ENCODE results near the gene HBP1. TPM values are rescaled to one million over a fixed set of nuclear protein-coding genes. Genes with fewer than 3 reads are reported as not detected.

Gene HBP1
- total RNA-seq, 4 donors from 2014 or later = 59.5 to 170 (median 88.3) TPM

- in situ Hi-C loops (cut with MboI; ENCODE audit: low pct_ligation_motif_present in 1 of 4, low pct_unique_long_range_greater_than_20kb in 1 of 4, low sequenced_read_pairs in 3 of 4) = loop anchor here in 1 of 4 donors (25.0 kb wide), 1 partner anchor 338 kb away; no protein-coding TSS in a partner anchor
- 57 to 63% methylated on average over 5 of the region's 5 CpGs for WGBS, 2 donors (ENCODE audit: low coverage in 1 of 2)
- no peak overlapping the region for H3K27ac ChIP-seq
- H3K27me3 ChIP-seq = no peaks in the 10 kb centered on the region
- H3K9me3 ChIP-seq = no peaks in the 10 kb centered on the region
- TF ChIP-seq POLR2A (IDR thresholded peaks at IDR 0.05) (no peak), POLR2AphosphoS5 (IDR thresholded peaks at IDR 0.05) (no peak)
- no peak for DNase-seq
- H3K36me3 ChIP-seq = no peaks in the 10 kb centered on the region
- intact Hi-C loops (cut with DNase I; ENCODE audit: low total_unique reads) = no loop called here
- peaks cover 0 to 4% (median 0%) of the 10 kb centered on the region in 4 donors for H3K4me1 ChIP-seq
- no peak overlapping the region for H3K4me3 ChIP-seq
Observed at GRCh38 chr7:107125475-107125874, 43.3 kb upstream of the HBP1 start.

GRCh38 chr7:107128217-107128616 lies 40.6 kb upstream of the HBP1 start:
- H3K27me3 ChIP-seq = no peaks in the 10 kb centered on the region
- no peaks in the 10 kb centered on the region for H3K36me3 ChIP-seq
- TF ChIP-seq POLR2A (IDR thresholded peaks at IDR 0.05) (no peak), EP300 (IDR thresholded peaks at IDR 0.05; ENCODE audit: low read depth) (no peak), POLR2AphosphoS5 (IDR thresholded peaks at IDR 0.05) (no peak), CTCF (IDR thresholded peaks at IDR 0.05) (no peak)
- no peak overlapping the region for H3K4me3 ChIP-seq
- peaks cover 0 to 4% (median 0%) of the 10 kb centered on the region in 4 donors for H3K4me1 ChIP-seq
- intact Hi-C loops (cut with DNase I; ENCODE audit: low total_unique reads) = no loop called here
- WGBS, 2 donors (ENCODE audit: low coverage in 1 of 2) = 90 to 92% methylated on average over 2 of the region's 2 CpGs
- no peak overlapping the region for H3K27ac ChIP-seq
- H3K9me3 ChIP-seq = no peaks in the 10 kb centered on the region
- no peak for DNase-seq
- in situ Hi-C loops (cut with MboI; ENCODE audit: low pct_ligation_motif_present in 1 of 4, low pct_unique_long_range_greater_than_20kb in 1 of 4, low sequenced_read_pairs in 3 of 4) = loop anchor here in 1 of 4 donors (25.0 kb wide), 1 partner anchor 341 kb away; no protein-coding TSS in a partner anchor

GRCh38 chr7:107128748-107129147 lies 40.1 kb upstream of the HBP1 start:
- no peak for DNase-seq
- Histone ChIP-seq H3K4me3 (no peak overlapping the region), H3K36me3 (no peaks in the 10 kb centered on the region), H3K27me3 (no peaks in the 10 kb centered on the region), H3K9me3 (no peaks in the 10 kb centered on the region), H3K4me1 (peaks cover 0 to 4% (median 0%) of the 10 kb centered on the region in 4 donors), H3K27ac (no peak overlapping the region)
- intact Hi-C loops (cut with DNase I; ENCODE audit: low total_unique reads) (no loop called here), in situ Hi-C loops (cut with MboI; ENCODE audit: low pct_ligation_motif_present in 1 of 4, low pct_unique_long_range_greater_than_20kb in 1 of 4, low sequenced_read_pairs in 3 of 4) (loop anchor here in 1 of 4 donors (25.0 kb wide), 1 partner anchor 341 kb away; no protein-coding TSS in a partner anchor)
- TF ChIP-seq EP300 (IDR thresholded peaks at IDR 0.05; ENCODE audit: low read depth) (no peak), POLR2A (IDR thresholded peaks at IDR 0.05) (no peak), CTCF (IDR thresholded peaks at IDR 0.05) (no peak), POLR2AphosphoS5 (IDR thresholded peaks at IDR 0.05) (no peak)
- 89 to 93% methylated on average over 3 of the region's 3 CpGs for WGBS, 2 donors (ENCODE audit: low coverage in 1 of 2)

- no peaks in the 10 kb centered on the region for H3K27me3 ChIP-seq
- H3K27ac ChIP-seq = no peak overlapping the region
- in situ Hi-C loops (cut with MboI; ENCODE audit: low pct_ligation_motif_present in 1 of 4, low pct_unique_long_range_greater_than_20kb in 1 of 4, low sequenced_read_pairs in 3 of 4) (loop anchor here in 1 of 4 donors (25.0 kb wide), 1 partner anchor 343 kb away; no protein-coding TSS in a partner anchor), intact Hi-C loops (cut with DNase I; ENCODE audit: low total_unique reads) (no loop called here)
- peaks cover 0 to under 1% (median 0%) of the 10 kb centered on the region in 4 donors for H3K4me1 ChIP-seq
- DNase-seq = no peak
- 77 to 80% methylated on average over 4 to 6 of the region's 6 CpGs for WGBS, 2 donors (ENCODE audit: low coverage in 1 of 2)
- TF ChIP-seq POLR2A (IDR thresholded peaks at IDR 0.05) = no peak
- no peak for TF ChIP-seq POLR2AphosphoS5 (IDR thresholded peaks at IDR 0.05)
- no peak for TF ChIP-seq EP300 (IDR thresholded peaks at IDR 0.05; ENCODE audit: low read depth)
- TF ChIP-seq CTCF (IDR thresholded peaks at IDR 0.05) = no peak
- H3K9me3 ChIP-seq = no peaks in the 10 kb centered on the region
- no peak overlapping the region for H3K4me3 ChIP-seq
- no peaks in the 10 kb centered on the region for H3K36me3 ChIP-seq
Observed at GRCh38 chr7:107130487-107131220, 38.1 kb upstream of the HBP1 start.
